SK-N-SH (cell line): ENCODE data around the gene TMPRSS11D. TPM values are rescaled to one million over a fixed set of nuclear protein-coding genes. Genes with fewer than 3 reads are reported as not detected.

Experiments
- CTCF ChIA-PET: fragments of 300-600, 350-600 bp; formaldehyde crosslinking; extraction: SDS; loops from one replicate; lab custom pipeline; 2021; lab: Yijun Ruan, JAX
- POLR2A ChIA-PET: fragments of 350-600 bp; sonication (Branson Sonifier 250); formaldehyde crosslinking; extraction: SDS; loops from one replicate; lab custom pipeline; 2020; ENCODE audit warnings: antibody characterized with exemption, inconsistent platforms; lab: Yijun Ruan, JAX
- DNase-seq: peaks from one replicate; pipeline ENCODE4 v3.0.0; 2012
- H2AFZ ChIP-seq: fragments of 200-600 bp; sonication (generic); 2 replicates; pipeline ENCODE4 v1.8.1; 2016; ENCODE audit warnings: antibody characterized with exemption, mild to moderate bottlenecking, low read depth
- H3F3A ChIP-seq: fragments of 200-600 bp; sonication (generic); replicated peaks from 2 replicates; pipeline ENCODE3; 2016; ENCODE audit warnings: antibody characterized with exemption, mild to moderate bottlenecking; ENCODE audit not compliant: insufficient read depth
- H3K27ac ChIP-seq, 2 experiments: fragments of 200-500 bp in 1 of 2; fragments of 200-600 bp in 1 of 2; sonication (Bioruptor generic) in 1 of 2; sonication (generic), shearing (Covaris generic) in 1 of 2; 2 replicates each; pipeline versions ENCODE4 v1.5.1 to v1.6.1; 2014 to 2016; ENCODE audit warnings: low read depth in 2 of 2, inconsistent platforms in 1 of 2, low read length in 1 of 2, mild to moderate bottlenecking in 1 of 2, mixed read lengths in 1 of 2
- H3K27me3 ChIP-seq: fragments of 200-600 bp; sonication (generic), shearing (Covaris generic); 2 replicates; pipeline ENCODE4 v1.6.1; 2016; ENCODE audit warnings: mixed run types; ENCODE audit not compliant: insufficient read depth
- H3K36me3 ChIP-seq, 2 experiments: fragments of 200-500 bp in 1 of 2; fragments of 200-600 bp in 1 of 2; sonication (Bioruptor generic) in 1 of 2; sonication (generic) in 1 of 2; replicated peaks in 1 of 2; 2 replicates each; pipeline versions ENCODE3 to v1.5.1; 2014 to 2016; ENCODE audit warnings: low read length in 1 of 2, mild to moderate bottlenecking in 1 of 2; ENCODE audit not compliant: insufficient read depth in 2 of 2, control insufficient read depth in 1 of 2
- H3K4me1 ChIP-seq, 2 experiments: fragments of 200-500 bp in 1 of 2; fragments of 200-600 bp in 1 of 2; sonication (Bioruptor generic) in 1 of 2; sonication (generic), shearing (Covaris generic) in 1 of 2; 2 replicates each; pipeline versions ENCODE4 v1.5.1 to v1.6.1; 2014 to 2016; ENCODE audit warnings: low read depth in 1 of 2, low read length in 1 of 2, mixed run types in 1 of 2; ENCODE audit not compliant: insufficient read depth in 2 of 2, control insufficient read depth in 1 of 2
- H3K4me2 ChIP-seq: fragments of 200-600 bp; sonication (generic), shearing (Covaris generic); 2 replicates; pipeline ENCODE4 v1.6.1; 2017; ENCODE audit warnings: mixed run types
- H3K4me3 ChIP-seq, 2 experiments: fragments of 200-500 bp in 1 of 2; fragments of 200-600 bp in 1 of 2; sonication (Bioruptor generic) in 1 of 2; sonication (generic), shearing (Covaris generic) in 1 of 2; 2 replicates each; pipeline versions ENCODE4 v1.5.1 to v1.8.1; 2014 to 2016; ENCODE audit warnings: low read depth in 2 of 2, inconsistent platforms in 1 of 2, low read length in 1 of 2, mild to moderate bottlenecking in 1 of 2, mixed read lengths in 1 of 2, moderate library complexity in 1 of 2
- H3K79me2 ChIP-seq: fragments of 200-600 bp; sonication (generic); 2 replicates; pipeline ENCODE4 v1.8.1; 2017; ENCODE audit warnings: mild to moderate bottlenecking; ENCODE audit not compliant: insufficient read depth
- H3K9ac ChIP-seq: fragments of 200-600 bp; sonication (generic); 2 replicates; pipeline ENCODE4 v1.6.1; 2017; ENCODE audit warnings: mixed run types
- H3K9me2 ChIP-seq: fragments of 200-600 bp; sonication (generic); 2 replicates; pipeline ENCODE4 v1.6.1; 2017; ENCODE audit warnings: mixed run types
- H3K9me3 ChIP-seq: fragments of 200-600 bp; sonication (generic); 2 replicates; pipeline ENCODE4 v1.6.1; 2017; ENCODE audit warnings: mixed run types, mild to moderate bottlenecking, moderate library complexity
- H4K20me1 ChIP-seq: fragments of 200-600 bp; sonication (generic); 2 replicates; pipeline ENCODE4 v1.6.1; 2017; ENCODE audit warnings: mild to moderate bottlenecking, mixed run types; ENCODE audit not compliant: insufficient read depth
- CHD2 ChIP-seq: fragments of 150-350 bp; IDR thresholded peaks from 2 replicates; pipeline ENCODE4 v1.6.1; 2018; ENCODE audit warnings: low read length; ENCODE audit not compliant: partially characterized antibody
- EZH2phosphoT487 ChIP-seq: fragments of 200-600 bp; sonication (generic); IDR thresholded peaks from 2 replicates; pipeline ENCODE4 v1.6.1; 2017; ENCODE audit warnings: low read depth, mixed run types, mild to moderate bottlenecking, antibody characterized with exemption, moderate library complexity, borderline replicate concordance
- FOSL2 ChIP-seq: IDR thresholded peaks from 2 replicates; pipeline ENCODE4 v1.4.0; 2012; ENCODE audit warnings: low read depth, mild to moderate bottlenecking, moderate library complexity, borderline replicate concordance
- FOXJ3 ChIP-seq: sonication (generic); formaldehyde crosslinking; IDR thresholded peaks from 2 replicates; pipeline ENCODE4 v1.5.1; 2020; ENCODE audit warnings: mild to moderate bottlenecking, missing genetic modification reagents
- FOXM1 ChIP-seq: IDR thresholded peaks from 2 replicates; pipeline ENCODE4 v1.4.0; 2012; ENCODE audit warnings: low read depth, mild to moderate bottlenecking
- GABPA ChIP-seq: IDR thresholded peaks from 2 replicates; pipeline ENCODE4 v1.4.0; 2012; ENCODE audit warnings: low read depth, mild to moderate bottlenecking
- MEF2A ChIP-seq: IDR thresholded peaks from 2 replicates; pipeline ENCODE4 v1.4.0; 2012; ENCODE audit warnings: low read depth, borderline replicate concordance
- NFIC ChIP-seq: IDR thresholded peaks from 2 replicates; pipeline ENCODE4 v1.4.0; 2012; ENCODE audit warnings: borderline replicate concordance
- POLR2AphosphoS5 ChIP-seq: IDR thresholded peaks from 2 replicates; pipeline ENCODE4 v1.6.1; 2012; ENCODE audit warnings: low read depth, low read length
- RCOR1 ChIP-seq: fragments of 150-350 bp; IDR thresholded peaks from 2 replicates; pipeline ENCODE4 v1.6.1; 2017; ENCODE audit warnings: antibody characterized with exemption, low read length
- RFX5 ChIP-seq: IDR thresholded peaks from 2 replicates; pipeline ENCODE4 v1.6.1; 2012; ENCODE audit warnings: mild to moderate bottlenecking, improper control_type of control experiment, low read length
- TAF1 ChIP-seq: IDR thresholded peaks from 2 replicates; pipeline ENCODE4 v1.6.1; 2012; ENCODE audit warnings: low read depth, mild to moderate bottlenecking, low read length, moderate library complexity, borderline replicate concordance
- WGBS: methylation state at CpG from one replicate; pipeline ENCODE4 v1.1.6; 2017; ENCODE audit warnings: low lambda C conversion rate; 5-methylcytosine and 5-hydroxymethylcytosine counted together
- polyA plus RNA-seq, 3 experiments: library from polyadenylated mRNA; depleted of rRNA; stranded (reverse); fragments of >200 nt; gene quantifications; 2 replicates each; pipeline ENCODE4 v1.2.3, GENCODE V29; 2012
- TF ChIP-seq, protein P1 (sequence below): IDR thresholded peaks from 2 replicates; pipeline ENCODE4 v1.4.0; 2012; ENCODE audit warnings: low read depth, borderline replicate concordance
- TF ChIP-seq, protein P2 (sequence below): IDR thresholded peaks from 2 replicates; pipeline ENCODE4 v1.6.1; 2012; ENCODE audit warnings: mild to moderate bottlenecking, low read depth, low read length, moderate library complexity
- TF ChIP-seq, protein P3 (sequence below): fragments of 150-350 bp; IDR thresholded peaks from 2 replicates; pipeline ENCODE4 v1.6.1; 2016; ENCODE audit warnings: mild to moderate bottlenecking, low read depth, low read length
- TF ChIP-seq, protein P4 (sequence below): fragments of 200-600 bp; sonication (generic); IDR thresholded peaks from 2 replicates; pipeline ENCODE4 v1.6.1; 2017; ENCODE audit warnings: antibody characterized with exemption, mild to moderate bottlenecking, moderate library complexity
- TF ChIP-seq, protein P5 (sequence below): IDR thresholded peaks from 2 replicates; pipeline ENCODE4; 2012
- TF ChIP-seq, protein P6 (sequence below): fragments of 150-350 bp; IDR thresholded peaks from 2 replicates; pipeline ENCODE4 v1.6.1; 2017; ENCODE audit warnings: antibody characterized with exemption, low read length, low read depth, borderline replicate concordance

The TMPRSS11D gene
- polyA plus RNA-seq, 1 of the 3 experiments (the other 2 are of a cell fraction), result 0.02 TPM

DNA sequence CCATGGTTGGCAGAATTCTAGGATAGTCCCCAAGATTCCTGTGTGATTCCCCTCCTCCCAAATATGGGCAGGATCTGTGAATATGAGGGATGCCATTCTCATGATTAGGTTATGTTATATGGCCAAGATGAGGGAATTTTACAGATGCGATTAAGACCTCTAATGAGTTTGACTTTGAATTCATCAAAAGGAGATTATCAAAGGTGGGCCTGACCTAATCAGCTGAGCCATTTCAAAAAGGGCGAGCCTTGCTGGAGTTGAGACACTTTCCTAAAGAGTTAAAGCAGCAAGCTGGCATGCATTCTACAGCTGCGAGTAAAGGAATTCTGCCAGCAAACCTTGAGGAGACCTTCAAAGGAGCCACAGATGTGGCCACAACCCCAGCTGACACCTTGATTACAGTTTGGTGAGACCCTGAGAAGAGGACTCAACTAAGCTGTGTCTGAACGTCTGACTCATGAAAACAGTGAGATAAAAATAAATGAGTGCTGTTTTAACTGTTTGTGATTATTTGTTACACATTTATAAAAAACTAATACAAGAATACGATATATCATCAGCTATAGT lies 31.7 kb upstream of the TMPRSS11D start:
- Histone ChIP-seq H3F3A (no peaks in the 10 kb centered on the region), H2AFZ (no peak overlapping the region), H3K27me3 (no peaks in the 10 kb centered on the region), H3K79me2 (no peaks in the 10 kb centered on the region), H3K4me2 (no peak overlapping the region), H3K9ac (no peak overlapping the region), H3K4me1 (peaks cover 0 to 2% of the 10 kb centered on the region in 2 experiments; a peak in 1 of 4 replicates), H3K9me3 (no peaks in the 10 kb centered on the region), H3K4me3 (no peak overlapping the region), H4K20me1 (no peaks in the 10 kb centered on the region), H3K9me2 (no peaks in the 10 kb centered on the region), H3K27ac (no peak overlapping the region), H3K36me3 (no peaks in the 10 kb centered on the region)
- CTCF ChIA-PET, result interaction anchor here (1.1 kb wide), 1 partner anchor 169 kb away, joined by 3 read pairs; no protein-coding TSS in a partner anchor
- no peak for DNase-seq
- TF ChIP-seq GABPA (no peak), CHD2 (no peak), RCOR1 (no peak), EZH2phosphoT487 (no peak), POLR2AphosphoS5 (no peak), FOXJ3 (CRISPR knock-in tag) (no peak), MEF2A (no peak), NFIC (no peak), FOXM1 (no peak), RFX5 (no peak), TAF1 (no peak), FOSL2 (no peak)
- TF ChIP-seq, protein P1, sequence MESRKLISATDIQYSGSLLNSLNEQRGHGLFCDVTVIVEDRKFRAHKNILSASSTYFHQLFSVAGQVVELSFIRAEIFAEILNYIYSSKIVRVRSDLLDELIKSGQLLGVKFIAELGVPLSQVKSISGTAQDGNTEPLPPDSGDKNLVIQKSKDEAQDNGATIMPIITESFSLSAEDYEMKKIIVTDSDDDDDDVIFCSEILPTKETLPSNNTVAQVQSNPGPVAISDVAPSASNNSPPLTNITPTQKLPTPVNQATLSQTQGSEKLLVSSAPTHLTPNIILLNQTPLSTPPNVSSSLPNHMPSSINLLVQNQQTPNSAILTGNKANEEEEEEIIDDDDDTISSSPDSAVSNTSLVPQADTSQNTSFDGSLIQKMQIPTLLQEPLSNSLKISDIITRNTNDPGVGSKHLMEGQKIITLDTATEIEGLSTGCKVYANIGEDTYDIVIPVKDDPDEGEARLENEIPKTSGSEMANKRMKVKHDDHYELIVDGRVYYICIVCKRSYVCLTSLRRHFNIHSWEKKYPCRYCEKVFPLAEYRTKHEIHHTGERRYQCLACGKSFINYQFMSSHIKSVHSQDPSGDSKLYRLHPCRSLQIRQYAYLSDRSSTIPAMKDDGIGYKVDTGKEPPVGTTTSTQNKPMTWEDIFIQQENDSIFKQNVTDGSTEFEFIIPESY, result no peak
- TF ChIP-seq, protein P2, sequence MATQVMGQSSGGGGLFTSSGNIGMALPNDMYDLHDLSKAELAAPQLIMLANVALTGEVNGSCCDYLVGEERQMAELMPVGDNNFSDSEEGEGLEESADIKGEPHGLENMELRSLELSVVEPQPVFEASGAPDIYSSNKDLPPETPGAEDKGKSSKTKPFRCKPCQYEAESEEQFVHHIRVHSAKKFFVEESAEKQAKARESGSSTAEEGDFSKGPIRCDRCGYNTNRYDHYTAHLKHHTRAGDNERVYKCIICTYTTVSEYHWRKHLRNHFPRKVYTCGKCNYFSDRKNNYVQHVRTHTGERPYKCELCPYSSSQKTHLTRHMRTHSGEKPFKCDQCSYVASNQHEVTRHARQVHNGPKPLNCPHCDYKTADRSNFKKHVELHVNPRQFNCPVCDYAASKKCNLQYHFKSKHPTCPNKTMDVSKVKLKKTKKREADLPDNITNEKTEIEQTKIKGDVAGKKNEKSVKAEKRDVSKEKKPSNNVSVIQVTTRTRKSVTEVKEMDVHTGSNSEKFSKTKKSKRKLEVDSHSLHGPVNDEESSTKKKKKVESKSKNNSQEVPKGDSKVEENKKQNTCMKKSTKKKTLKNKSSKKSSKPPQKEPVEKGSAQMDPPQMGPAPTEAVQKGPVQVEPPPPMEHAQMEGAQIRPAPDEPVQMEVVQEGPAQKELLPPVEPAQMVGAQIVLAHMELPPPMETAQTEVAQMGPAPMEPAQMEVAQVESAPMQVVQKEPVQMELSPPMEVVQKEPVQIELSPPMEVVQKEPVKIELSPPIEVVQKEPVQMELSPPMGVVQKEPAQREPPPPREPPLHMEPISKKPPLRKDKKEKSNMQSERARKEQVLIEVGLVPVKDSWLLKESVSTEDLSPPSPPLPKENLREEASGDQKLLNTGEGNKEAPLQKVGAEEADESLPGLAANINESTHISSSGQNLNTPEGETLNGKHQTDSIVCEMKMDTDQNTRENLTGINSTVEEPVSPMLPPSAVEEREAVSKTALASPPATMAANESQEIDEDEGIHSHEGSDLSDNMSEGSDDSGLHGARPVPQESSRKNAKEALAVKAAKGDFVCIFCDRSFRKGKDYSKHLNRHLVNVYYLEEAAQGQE, result no peak
- TF ChIP-seq, protein P3, sequence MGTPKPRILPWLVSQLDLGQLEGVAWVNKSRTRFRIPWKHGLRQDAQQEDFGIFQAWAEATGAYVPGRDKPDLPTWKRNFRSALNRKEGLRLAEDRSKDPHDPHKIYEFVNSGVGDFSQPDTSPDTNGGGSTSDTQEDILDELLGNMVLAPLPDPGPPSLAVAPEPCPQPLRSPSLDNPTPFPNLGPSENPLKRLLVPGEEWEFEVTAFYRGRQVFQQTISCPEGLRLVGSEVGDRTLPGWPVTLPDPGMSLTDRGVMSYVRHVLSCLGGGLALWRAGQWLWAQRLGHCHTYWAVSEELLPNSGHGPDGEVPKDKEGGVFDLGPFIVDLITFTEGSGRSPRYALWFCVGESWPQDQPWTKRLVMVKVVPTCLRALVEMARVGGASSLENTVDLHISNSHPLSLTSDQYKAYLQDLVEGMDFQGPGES, result no peak
- TF ChIP-seq, protein P4, sequence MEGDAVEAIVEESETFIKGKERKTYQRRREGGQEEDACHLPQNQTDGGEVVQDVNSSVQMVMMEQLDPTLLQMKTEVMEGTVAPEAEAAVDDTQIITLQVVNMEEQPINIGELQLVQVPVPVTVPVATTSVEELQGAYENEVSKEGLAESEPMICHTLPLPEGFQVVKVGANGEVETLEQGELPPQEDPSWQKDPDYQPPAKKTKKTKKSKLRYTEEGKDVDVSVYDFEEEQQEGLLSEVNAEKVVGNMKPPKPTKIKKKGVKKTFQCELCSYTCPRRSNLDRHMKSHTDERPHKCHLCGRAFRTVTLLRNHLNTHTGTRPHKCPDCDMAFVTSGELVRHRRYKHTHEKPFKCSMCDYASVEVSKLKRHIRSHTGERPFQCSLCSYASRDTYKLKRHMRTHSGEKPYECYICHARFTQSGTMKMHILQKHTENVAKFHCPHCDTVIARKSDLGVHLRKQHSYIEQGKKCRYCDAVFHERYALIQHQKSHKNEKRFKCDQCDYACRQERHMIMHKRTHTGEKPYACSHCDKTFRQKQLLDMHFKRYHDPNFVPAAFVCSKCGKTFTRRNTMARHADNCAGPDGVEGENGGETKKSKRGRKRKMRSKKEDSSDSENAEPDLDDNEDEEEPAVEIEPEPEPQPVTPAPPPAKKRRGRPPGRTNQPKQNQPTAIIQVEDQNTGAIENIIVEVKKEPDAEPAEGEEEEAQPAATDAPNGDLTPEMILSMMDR, result no peak
- TF ChIP-seq, protein P5, sequence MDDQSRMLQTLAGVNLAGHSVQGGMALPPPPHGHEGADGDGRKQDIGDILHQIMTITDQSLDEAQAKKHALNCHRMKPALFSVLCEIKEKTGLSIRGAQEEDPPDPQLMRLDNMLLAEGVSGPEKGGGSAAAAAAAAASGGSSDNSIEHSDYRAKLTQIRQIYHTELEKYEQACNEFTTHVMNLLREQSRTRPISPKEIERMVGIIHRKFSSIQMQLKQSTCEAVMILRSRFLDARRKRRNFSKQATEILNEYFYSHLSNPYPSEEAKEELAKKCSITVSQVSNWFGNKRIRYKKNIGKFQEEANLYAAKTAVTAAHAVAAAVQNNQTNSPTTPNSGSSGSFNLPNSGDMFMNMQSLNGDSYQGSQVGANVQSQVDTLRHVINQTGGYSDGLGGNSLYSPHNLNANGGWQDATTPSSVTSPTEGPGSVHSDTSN, result no peak
- TF ChIP-seq, protein P6, sequence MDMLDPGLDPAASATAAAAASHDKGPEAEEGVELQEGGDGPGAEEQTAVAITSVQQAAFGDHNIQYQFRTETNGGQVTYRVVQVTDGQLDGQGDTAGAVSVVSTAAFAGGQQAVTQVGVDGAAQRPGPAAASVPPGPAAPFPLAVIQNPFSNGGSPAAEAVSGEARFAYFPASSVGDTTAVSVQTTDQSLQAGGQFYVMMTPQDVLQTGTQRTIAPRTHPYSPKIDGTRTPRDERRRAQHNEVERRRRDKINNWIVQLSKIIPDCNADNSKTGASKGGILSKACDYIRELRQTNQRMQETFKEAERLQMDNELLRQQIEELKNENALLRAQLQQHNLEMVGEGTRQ, result no peak
- WGBS, result 59% methylated on average over 5 of the region's 5 CpGs
- POLR2A ChIA-PET, result no interaction called here
